Stimulated activated CD4-positive, alpha-beta T cell treated with anti-CD3 and anti-CD28 coated beads, Interleukin-2, amount 100 ng/mL, for 4 hours (primary cell): Measurements from ENCODE around the gene SLC39A11.
"Not testable (repeated sequence)": the region's sequence is repeated elsewhere in the genome, so short reads cannot be mapped to it uniquely, and the experiment has no call there.

Experiments
- DNase-seq: peaks from one replicate; pipeline ENCODE4 v3.0.0-alpha.2; 2020; ENCODE audit warnings: low read depth

SLC39A11 gene

GRCh38 chr17:73092523-73093135, at the start of gene SLC39A11:
Gene SLC39A11 (minus strand): TSS chr17:73092688. CDS start chr17:73088764, 3,924 bp downstream.
- DNase-seq: peak; percentile 84

- no peak for DNase-seq
These were observed 48.9 kb upstream of the SLC39A11 start for GRCh38 chr17:73141411-73141810.

GRCh38 chr17:73140566-73140965, 48.1 kb upstream of the SLC39A11 start:
- DNase-seq: no peak

GRCh38 chr17:73139296-73139695, 46.8 kb upstream of the SLC39A11 start:
- DNase-seq: no peak

- DNase-seq: no peak
These were observed 46.2 kb upstream of the SLC39A11 start for GRCh38 chr17:73138541-73139138.

GRCh38 chr17:73137376-73137775, 44.9 kb upstream of the SLC39A11 start:
- DNase-seq: no peak

- no peak for DNase-seq
These were observed 43.3 kb upstream of the SLC39A11 start for GRCh38 chr17:73135766-73136165.

- no peak for DNase-seq
These were observed 41.6 kb upstream of the SLC39A11 start for GRCh38 chr17:73133911-73134649.

- no peak for DNase-seq
These were observed 39.6 kb upstream of the SLC39A11 start for GRCh38 chr17:73132085-73132492.

- not testable (repeated sequence) for DNase-seq
These were observed 39.0 kb upstream of the SLC39A11 start for GRCh38 chr17:73131439-73131838.

- no peak for DNase-seq
These were observed 38.5 kb upstream of the SLC39A11 start for GRCh38 chr17:73130977-73131376.

GRCh38 chr17:73128496-73128895, 36.0 kb upstream of the SLC39A11 start:
- DNase-seq: no peak

- no peak for DNase-seq
These were observed 34.4 kb upstream of the SLC39A11 start for GRCh38 chr17:73126716-73127473.

GRCh38 chr17:73123606-73124320, 31.3 kb upstream of the SLC39A11 start:
- DNase-seq: no peak

GRCh38 chr17:73122953-73123605, 30.6 kb upstream of the SLC39A11 start:
- no peak for DNase-seq

- DNase-seq: no peak
These were observed 29.0 kb upstream of the SLC39A11 start for GRCh38 chr17:73121506-73121905.

- no peak for DNase-seq
These were observed 27.1 kb upstream of the SLC39A11 start for GRCh38 chr17:73119631-73120030.

GRCh38 chr17:73118951-73119391, 26.5 kb upstream of the SLC39A11 start:
- DNase-seq: no peak

GRCh38 chr17:73118139-73118538, 25.7 kb upstream of the SLC39A11 start:
- DNase-seq: no peak

GRCh38 chr17:73112246-73112645, 19.8 kb upstream of the SLC39A11 start:
- DNase-seq: no peak

- no peak for DNase-seq
These were observed 18.9 kb upstream of the SLC39A11 start for GRCh38 chr17:73111386-73111785.
